Endodermal cell (in vitro differentiated cells): Measurements from ENCODE around the gene PHF2. TPM values are rescaled to one million over a fixed set of nuclear protein-coding genes. Genes with fewer than 3 reads are reported as not detected.

Experiments
- DNase-seq: peaks from one replicate; pipeline ENCODE4 v3.0.0-alpha.2; 2017
- H3K27ac ChIP-seq: 2 replicates; pipeline ENCODE4 v1.5.1; 2013; ENCODE audit warnings: mild to moderate bottlenecking, low read depth, low read length, moderate library complexity
- H3K27me3 ChIP-seq: 2 replicates; pipeline ENCODE4 v1.6.1; 2013; ENCODE audit warnings: mild to moderate bottlenecking, low read length, moderate library complexity; ENCODE audit not compliant: insufficient read depth, control insufficient read depth, poor library complexity, severe bottlenecking
- H3K36me3 ChIP-seq: 2 replicates; pipeline ENCODE4 v1.7.0; 2013; ENCODE audit warnings: mild to moderate bottlenecking, low read length, moderate library complexity; ENCODE audit not compliant: control insufficient read depth, insufficient read depth
- H3K4me1 ChIP-seq: one replicate; pipeline ENCODE4 v1.7.0; 2013; ENCODE audit warnings: low read length; ENCODE audit not compliant: control insufficient read depth, insufficient read depth
- H3K4me3 ChIP-seq: 2 replicates; pipeline ENCODE4 v1.5.1; 2013; ENCODE audit warnings: mild to moderate bottlenecking, low read length, moderate library complexity
- H3K9ac ChIP-seq: 2 replicates; pipeline ENCODE4 v1.6.1; 2013; ENCODE audit warnings: mild to moderate bottlenecking, low read length, moderate library complexity; ENCODE audit not compliant: poor library complexity, severe bottlenecking; ENCODE audit errors: extremely low read depth
- H3K9me3 ChIP-seq: 2 replicates; pipeline ENCODE4 v1.6.1; 2013; ENCODE audit warnings: mild to moderate bottlenecking, low read length, moderate library complexity; ENCODE audit not compliant: control insufficient read depth
- H3K27ac Mint-ChIP-seq: 2 replicates; pipeline ENCODE4 v1.8.0; 2020; ENCODE audit warnings: mixed read lengths
- H3K27me3 Mint-ChIP-seq: 2 replicates; pipeline ENCODE4 v1.8.0; 2021; ENCODE audit warnings: mild to moderate bottlenecking, mixed read lengths; ENCODE audit not compliant: insufficient read depth
- H3K36me3 Mint-ChIP-seq: 2 replicates; pipeline ENCODE4 v1.8.0; 2020; ENCODE audit warnings: low read depth, mixed read lengths
- H3K4me1 Mint-ChIP-seq: 2 replicates; pipeline ENCODE4 v1.8.0; 2020; ENCODE audit warnings: mixed read lengths
- H3K4me3 Mint-ChIP-seq: 2 replicates; pipeline ENCODE4 v1.8.0; 2020; ENCODE audit warnings: mild to moderate bottlenecking, moderate library complexity, mixed read lengths
- H3K9me3 Mint-ChIP-seq: 2 replicates; pipeline ENCODE4 v1.8.0; 2020; ENCODE audit warnings: mild to moderate bottlenecking, mixed read lengths
- WGBS, 2 experiments: methylation state at CpG; one replicate each; pipeline versions ENCODE4 v1.1.5 to v1.1.7; 2013; ENCODE audit warnings: missing lambda C conversion rate in 2 of 2, mixed read lengths in 1 of 2; ENCODE audit not compliant: insufficient coverage in 1 of 2, insufficient read length in 1 of 2; 5-methylcytosine and 5-hydroxymethylcytosine counted together
- total RNA-seq, 2 donors: library from RNA; stranded (reverse); fragmentation: NEBNext Ultra II Directional in 1 of 2; extraction: Animal tissue kit (Norgen Biotek cat#: 25700) in 1 of 2; gene quantifications; 2 replicates in 1 of 2; 3 replicates in 1 of 2; pipeline ENCODE4 v1.2.1, GENCODE V29; 2021
- TF ChIP-seq, protein P1 (sequence below): fragments of 200-600 bp; sonication (generic); conservative IDR thresholded peaks from 2 replicates; pipeline ENCODE4 v1.5.0; 2021; ENCODE audit warnings: antibody characterized with exemption, mild to moderate bottlenecking

PHF2 gene
- total RNA-seq, 2 donors from 2014 or later = 17.1 to 20.2 TPM

DNA sequence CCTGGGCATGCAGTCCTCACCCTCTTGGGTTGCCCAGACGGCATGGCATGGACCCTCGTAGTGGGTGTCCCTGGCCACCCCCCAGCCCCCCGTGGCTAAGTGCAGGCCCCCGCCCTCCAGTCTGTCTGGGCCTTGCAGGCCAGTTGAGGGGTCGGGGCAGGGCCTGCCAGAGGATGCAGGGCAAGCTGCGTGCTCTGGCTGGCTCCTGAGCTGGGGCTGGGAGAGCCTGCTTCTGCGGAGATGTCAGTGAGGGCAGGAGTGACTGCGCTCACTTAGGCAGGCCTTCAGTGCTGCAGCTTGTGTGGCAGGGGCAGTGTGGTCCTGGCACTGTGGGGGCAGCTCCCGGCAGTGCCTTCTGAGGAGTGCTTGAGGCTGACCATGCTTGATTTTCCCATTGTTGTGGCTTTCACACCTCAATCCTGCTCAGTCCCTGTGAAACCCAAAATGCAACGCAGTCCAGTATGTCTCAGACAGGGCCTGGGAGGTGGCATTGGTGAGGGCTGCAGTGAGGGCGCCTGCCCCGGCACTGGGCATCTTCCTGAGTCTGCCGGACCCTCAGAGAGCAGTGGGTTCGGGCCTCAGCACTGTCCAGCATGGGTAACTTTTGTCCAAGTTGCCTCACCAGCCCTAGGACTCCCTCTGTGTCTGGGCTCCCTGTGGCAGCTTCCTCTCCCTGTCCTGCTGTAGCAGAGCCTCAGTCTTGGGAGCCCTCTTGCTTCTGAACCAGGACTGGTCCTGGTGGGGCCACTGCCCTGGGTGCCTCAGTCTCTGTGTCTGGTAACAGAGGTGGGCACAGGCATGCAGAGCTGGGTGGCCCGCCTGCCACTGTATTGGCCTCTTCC, 93.0 kb downstream of the PHF2 start:
- Histone ChIP-seq H3K9ac (no peak overlapping the region), H3K27ac (no peak overlapping the region), H3K4me3 (no peak overlapping the region), H3K27me3 (no peaks in the 10 kb centered on the region), H3K4me1 (no peaks in the 10 kb centered on the region), H3K9me3 (no peaks in the 10 kb centered on the region), H3K36me3 (peaks cover 7% of the 10 kb centered on the region)
- no peaks in the 10 kb centered on the region for H3K9me3 Mint-ChIP-seq
- peaks cover 13% of the 10 kb centered on the region for H3K36me3 Mint-ChIP-seq
- no peak overlapping the region for H3K27ac Mint-ChIP-seq
- peak; percentile 30 for DNase-seq
- TF ChIP-seq, protein P1, sequence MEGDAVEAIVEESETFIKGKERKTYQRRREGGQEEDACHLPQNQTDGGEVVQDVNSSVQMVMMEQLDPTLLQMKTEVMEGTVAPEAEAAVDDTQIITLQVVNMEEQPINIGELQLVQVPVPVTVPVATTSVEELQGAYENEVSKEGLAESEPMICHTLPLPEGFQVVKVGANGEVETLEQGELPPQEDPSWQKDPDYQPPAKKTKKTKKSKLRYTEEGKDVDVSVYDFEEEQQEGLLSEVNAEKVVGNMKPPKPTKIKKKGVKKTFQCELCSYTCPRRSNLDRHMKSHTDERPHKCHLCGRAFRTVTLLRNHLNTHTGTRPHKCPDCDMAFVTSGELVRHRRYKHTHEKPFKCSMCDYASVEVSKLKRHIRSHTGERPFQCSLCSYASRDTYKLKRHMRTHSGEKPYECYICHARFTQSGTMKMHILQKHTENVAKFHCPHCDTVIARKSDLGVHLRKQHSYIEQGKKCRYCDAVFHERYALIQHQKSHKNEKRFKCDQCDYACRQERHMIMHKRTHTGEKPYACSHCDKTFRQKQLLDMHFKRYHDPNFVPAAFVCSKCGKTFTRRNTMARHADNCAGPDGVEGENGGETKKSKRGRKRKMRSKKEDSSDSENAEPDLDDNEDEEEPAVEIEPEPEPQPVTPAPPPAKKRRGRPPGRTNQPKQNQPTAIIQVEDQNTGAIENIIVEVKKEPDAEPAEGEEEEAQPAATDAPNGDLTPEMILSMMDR = no peak
- peaks cover 3% of the 10 kb centered on the region for H3K4me1 Mint-ChIP-seq
- no peaks in the 10 kb centered on the region for H3K27me3 Mint-ChIP-seq
- no peak overlapping the region for H3K4me3 Mint-ChIP-seq
- 90 to 96% methylated on average over 5 to 15 of the region's 15 CpGs for WGBS, 2 experiments

DNA sequence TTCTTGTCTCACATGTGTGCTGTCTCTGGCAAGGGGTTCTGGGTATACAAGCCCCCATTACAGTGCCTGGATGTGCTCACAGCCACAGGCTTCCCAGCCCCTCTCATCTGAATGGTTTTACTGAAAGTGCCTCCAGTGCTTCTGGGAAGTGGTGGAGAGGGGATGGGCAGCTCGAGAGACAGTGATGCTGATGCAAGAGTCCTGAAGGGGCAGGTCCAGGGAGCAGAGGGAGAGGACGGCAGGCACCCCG, 93.5 kb downstream of the PHF2 start:
- H3K9ac ChIP-seq = no peak overlapping the region
- peaks cover 7% of the 10 kb centered on the region for H3K36me3 ChIP-seq
- H3K9me3 ChIP-seq = no peaks in the 10 kb centered on the region
- no peak overlapping the region for H3K27ac Mint-ChIP-seq
- H3K36me3 Mint-ChIP-seq = peaks cover 13% of the 10 kb centered on the region
- no peak overlapping the region for H3K4me3 Mint-ChIP-seq
- H3K27me3 Mint-ChIP-seq = no peaks in the 10 kb centered on the region
- H3K4me1 ChIP-seq = no peaks in the 10 kb centered on the region
- DNase-seq = no peak
- H3K27ac ChIP-seq = no peak overlapping the region
- WGBS, 2 experiments = 92 to 100% methylated on average over 1 to 3 of the region's 3 CpGs
- peaks cover 3% of the 10 kb centered on the region for H3K4me1 Mint-ChIP-seq
- TF ChIP-seq, protein P1 = no peak
- H3K9me3 Mint-ChIP-seq = no peaks in the 10 kb centered on the region
- no peak overlapping the region for H3K4me3 ChIP-seq
- H3K27me3 ChIP-seq = no peaks in the 10 kb centered on the region

DNA sequence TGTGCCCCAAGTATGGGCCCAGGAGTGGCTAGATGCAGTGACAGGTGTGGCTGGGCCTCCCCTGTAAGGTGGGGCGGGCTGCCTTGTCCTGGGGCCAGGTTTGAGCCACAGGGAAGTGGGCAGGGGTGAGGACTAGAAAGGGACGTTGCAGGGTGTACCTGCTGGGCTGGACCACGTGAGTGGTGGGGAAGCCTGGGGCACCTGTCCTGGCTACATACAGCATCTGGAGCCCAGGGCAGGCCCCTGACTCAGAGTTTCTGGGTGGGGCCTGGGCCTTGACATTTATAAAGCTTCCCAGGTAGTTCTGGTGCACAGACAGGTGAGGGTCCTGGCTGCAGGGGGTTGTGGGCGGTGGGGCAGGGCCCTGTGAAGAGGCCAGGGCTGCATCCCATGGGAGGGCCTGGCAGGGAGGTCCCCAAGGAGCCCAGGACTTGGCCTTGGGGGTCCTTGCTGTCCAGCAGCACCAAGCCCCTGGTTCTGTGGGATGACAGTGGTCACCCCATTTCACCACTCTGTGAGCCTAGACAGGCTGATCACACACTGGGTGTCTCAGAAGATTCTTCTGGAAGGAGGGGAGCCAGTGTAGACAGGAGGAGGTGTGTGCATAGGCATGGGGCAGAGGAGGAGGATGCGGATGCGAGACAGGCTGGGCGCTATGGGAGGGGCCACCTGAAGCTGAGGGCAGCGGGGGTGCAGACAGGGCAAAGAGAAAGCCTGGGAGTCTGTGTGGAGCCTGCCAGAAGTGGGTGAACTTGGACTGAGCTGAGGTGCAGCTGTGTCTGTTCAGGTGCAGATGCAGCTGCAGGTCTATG, 94.0 kb downstream of the PHF2 start:
- Histone ChIP-seq H3K36me3 (peaks cover 7% of the 10 kb centered on the region), H3K4me1 (no peaks in the 10 kb centered on the region), H3K9ac (no peak overlapping the region), H3K27ac (no peak overlapping the region), H3K9me3 (no peaks in the 10 kb centered on the region), H3K4me3 (no peak overlapping the region), H3K27me3 (no peaks in the 10 kb centered on the region)
- peak; percentile 29 for DNase-seq
- no peaks in the 10 kb centered on the region for H3K27me3 Mint-ChIP-seq
- H3K4me1 Mint-ChIP-seq = peaks cover 3% of the 10 kb centered on the region
- no peak overlapping the region for H3K27ac Mint-ChIP-seq
- WGBS, 2 experiments = 96 to 100% methylated on average over 1 to 8 of the region's 8 CpGs
- no peaks in the 10 kb centered on the region for H3K9me3 Mint-ChIP-seq
- peaks cover 12% of the 10 kb centered on the region for H3K36me3 Mint-ChIP-seq
- TF ChIP-seq, protein P1 = no peak
- no peak overlapping the region for H3K4me3 Mint-ChIP-seq
